Measurements from ENCODE around the gene CACNA2D2.

DNA sequence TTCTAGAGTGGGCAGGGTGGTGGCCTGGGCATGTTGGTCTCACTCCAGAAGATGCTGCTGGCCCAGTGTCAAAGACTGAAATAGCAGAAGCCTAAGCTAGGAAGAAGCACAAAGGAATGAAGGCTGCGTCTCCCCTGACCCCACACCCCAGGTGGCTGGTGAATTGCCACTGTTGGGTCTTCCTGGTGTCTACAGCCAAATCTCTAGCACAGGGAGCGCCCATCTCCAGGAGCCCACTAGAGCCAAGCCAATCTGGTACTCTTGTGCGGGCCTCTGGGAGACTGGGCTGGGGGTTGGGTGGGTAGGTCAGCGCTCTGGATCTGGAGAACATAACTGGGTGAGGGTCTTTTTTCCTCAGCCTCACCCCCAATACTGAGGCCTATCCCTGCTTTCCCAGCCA is 176.3 kb downstream of the CACNA2D2 start:
- TF ChIP-seq, protein P1, sequence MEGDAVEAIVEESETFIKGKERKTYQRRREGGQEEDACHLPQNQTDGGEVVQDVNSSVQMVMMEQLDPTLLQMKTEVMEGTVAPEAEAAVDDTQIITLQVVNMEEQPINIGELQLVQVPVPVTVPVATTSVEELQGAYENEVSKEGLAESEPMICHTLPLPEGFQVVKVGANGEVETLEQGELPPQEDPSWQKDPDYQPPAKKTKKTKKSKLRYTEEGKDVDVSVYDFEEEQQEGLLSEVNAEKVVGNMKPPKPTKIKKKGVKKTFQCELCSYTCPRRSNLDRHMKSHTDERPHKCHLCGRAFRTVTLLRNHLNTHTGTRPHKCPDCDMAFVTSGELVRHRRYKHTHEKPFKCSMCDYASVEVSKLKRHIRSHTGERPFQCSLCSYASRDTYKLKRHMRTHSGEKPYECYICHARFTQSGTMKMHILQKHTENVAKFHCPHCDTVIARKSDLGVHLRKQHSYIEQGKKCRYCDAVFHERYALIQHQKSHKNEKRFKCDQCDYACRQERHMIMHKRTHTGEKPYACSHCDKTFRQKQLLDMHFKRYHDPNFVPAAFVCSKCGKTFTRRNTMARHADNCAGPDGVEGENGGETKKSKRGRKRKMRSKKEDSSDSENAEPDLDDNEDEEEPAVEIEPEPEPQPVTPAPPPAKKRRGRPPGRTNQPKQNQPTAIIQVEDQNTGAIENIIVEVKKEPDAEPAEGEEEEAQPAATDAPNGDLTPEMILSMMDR (conservative IDR thresholded peaks at IDR 0.05), result no peak
- no peak for TF ChIP-seq EZH2 (IDR thresholded peaks at IDR 0.05; ENCODE audit: low read depth)

Measured in PC-9 (cell line).